Measurements from ENCODE around the gene TMEM222. TPM values are rescaled to one million over a fixed set of nuclear protein-coding genes. Genes with fewer than 3 reads are reported as not detected.

Gene TMEM222
- polyA plus RNA-seq, 1 donor (not counting 4 experiments of a cell fraction or from before 2014, with no cell fraction given) = 23.7 TPM

DNA sequence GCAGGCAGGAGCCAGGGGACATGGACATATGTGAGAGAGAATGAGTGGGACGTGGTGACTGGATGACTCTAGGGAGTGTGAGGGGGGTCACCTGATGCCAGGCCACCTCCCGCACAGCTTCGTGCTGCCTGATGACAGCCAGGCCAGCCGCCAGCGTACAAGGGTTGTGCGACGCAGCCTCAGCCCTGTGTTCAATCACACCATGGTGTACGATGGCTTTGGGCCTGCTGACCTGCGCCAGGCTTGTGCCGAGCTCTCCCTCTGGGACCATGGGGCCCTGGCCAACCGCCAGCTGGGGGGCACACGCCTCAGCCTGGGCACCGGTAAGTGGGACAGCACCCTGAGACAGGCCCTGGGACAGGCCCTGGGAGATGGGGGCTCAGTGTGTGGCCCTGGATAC lies 31.2 kb downstream of the TMEM222 start:
- no peak overlapping the region for H3K4me2 ChIP-seq (ENCODE audit: control insufficient read depth, extremely low read depth, insufficient read depth, low read depth, low read length)
- H4K20me1 ChIP-seq (ENCODE audit: control insufficient read depth, extremely low read depth, insufficient read depth, low read length) = peaks cover 3% of the 10 kb centered on the region
- no peaks in the 10 kb centered on the region for H3K79me2 ChIP-seq (ENCODE audit: control insufficient read depth, insufficient read depth, low read length)
- H3K9ac ChIP-seq (ENCODE audit: control insufficient read depth, extremely low read depth, insufficient read depth, low read length) = no peak overlapping the region
- no peaks in the 10 kb centered on the region for H3K27me3 ChIP-seq (ENCODE audit: control insufficient read depth, extremely low read depth, insufficient read depth, low read length)
- no peak for DNase-seq (ENCODE audit: low read depth, low spot score)
- no peaks in the 10 kb centered on the region for H3K9me3 ChIP-seq (ENCODE audit: control insufficient read depth, low read depth, low read length)
- no peak overlapping the region for H2AFZ ChIP-seq (ENCODE audit: control insufficient read depth, low read length)
- H3K4me3 ChIP-seq (ENCODE audit: control insufficient read depth in 2 of 3, extremely low read depth in 1 of 3, insufficient read depth in 2 of 3, low read depth in 1 of 3, low read length in 3 of 3) = no peak overlapping the region
- dilution Hi-C loops (cut with MboI; ENCODE audit: extremely low pct_ligation_motif_present, low sequenced_read_pairs) = no loop called here
- no peak for TF ChIP-seq EZH2 (IDR thresholded peaks at IDR 0.05; ENCODE audit: low read length)
- TF ChIP-seq, protein P1, sequence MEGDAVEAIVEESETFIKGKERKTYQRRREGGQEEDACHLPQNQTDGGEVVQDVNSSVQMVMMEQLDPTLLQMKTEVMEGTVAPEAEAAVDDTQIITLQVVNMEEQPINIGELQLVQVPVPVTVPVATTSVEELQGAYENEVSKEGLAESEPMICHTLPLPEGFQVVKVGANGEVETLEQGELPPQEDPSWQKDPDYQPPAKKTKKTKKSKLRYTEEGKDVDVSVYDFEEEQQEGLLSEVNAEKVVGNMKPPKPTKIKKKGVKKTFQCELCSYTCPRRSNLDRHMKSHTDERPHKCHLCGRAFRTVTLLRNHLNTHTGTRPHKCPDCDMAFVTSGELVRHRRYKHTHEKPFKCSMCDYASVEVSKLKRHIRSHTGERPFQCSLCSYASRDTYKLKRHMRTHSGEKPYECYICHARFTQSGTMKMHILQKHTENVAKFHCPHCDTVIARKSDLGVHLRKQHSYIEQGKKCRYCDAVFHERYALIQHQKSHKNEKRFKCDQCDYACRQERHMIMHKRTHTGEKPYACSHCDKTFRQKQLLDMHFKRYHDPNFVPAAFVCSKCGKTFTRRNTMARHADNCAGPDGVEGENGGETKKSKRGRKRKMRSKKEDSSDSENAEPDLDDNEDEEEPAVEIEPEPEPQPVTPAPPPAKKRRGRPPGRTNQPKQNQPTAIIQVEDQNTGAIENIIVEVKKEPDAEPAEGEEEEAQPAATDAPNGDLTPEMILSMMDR (optimal IDR thresholded peaks at IDR 0.05 in 1 of 3, IDR thresholded peaks at IDR 0.05 in 1 of 3, conservative IDR thresholded peaks at IDR 0.05 in 1 of 3; ENCODE audit: extremely low read depth in 1 of 3, insufficient read depth in 2 of 3, low read length in 3 of 3) = no peak
- H3K9me1 ChIP-seq (ENCODE audit: control insufficient read depth, extremely low read depth, insufficient read depth, low read length) = no peaks in the 10 kb centered on the region
- H3K4me1 ChIP-seq (ENCODE audit: control insufficient read depth, extremely low read depth, insufficient read depth, low read length) = peaks cover 16% of the 10 kb centered on the region
- FAIRE-seq = no peak
- H3K36me3 ChIP-seq (ENCODE audit: control insufficient read depth in 2 of 2, extremely low read depth in 1 of 2, insufficient read depth in 2 of 2, low read length in 2 of 2) = peaks cover 19 to 20% of the 10 kb centered on the region in 2 experiments
- no peak overlapping the region for H3K27ac ChIP-seq (ENCODE audit: control insufficient read depth, insufficient read depth, low read length)

DNA sequence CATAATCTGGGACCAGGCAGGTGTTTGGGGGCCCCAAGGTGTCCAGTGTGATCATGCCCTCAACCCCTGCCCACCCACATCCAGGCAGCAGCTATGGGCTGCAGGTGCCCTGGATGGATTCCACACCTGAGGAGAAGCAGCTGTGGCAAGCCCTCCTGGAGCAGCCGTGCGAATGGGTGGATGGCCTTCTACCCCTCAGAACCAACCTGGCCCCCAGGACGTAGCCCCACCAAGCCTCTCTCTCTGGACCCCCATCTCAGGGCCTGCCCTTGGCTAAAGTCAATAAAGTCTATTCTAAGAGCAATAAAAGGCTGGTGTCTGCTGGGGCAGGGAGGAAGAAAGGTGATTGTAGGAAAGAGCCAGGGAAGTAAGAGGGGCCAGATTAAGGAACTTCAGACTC lies 31.7 kb downstream of the TMEM222 start:
- dilution Hi-C loops (cut with MboI; ENCODE audit: extremely low pct_ligation_motif_present, low sequenced_read_pairs) = no loop called here
- Histone ChIP-seq H3K9me3 (ENCODE audit: control insufficient read depth, low read depth, low read length) (no peaks in the 10 kb centered on the region), H3K4me1 (ENCODE audit: control insufficient read depth, extremely low read depth, insufficient read depth, low read length) (peaks cover 15% of the 10 kb centered on the region)

More for the DNA sequence above, 31.7 kb downstream of the TMEM222 start:
- no peak overlapping the region for H2AFZ ChIP-seq (ENCODE audit: control insufficient read depth, low read length)
- FAIRE-seq = no peak
- H3K4me2 ChIP-seq (ENCODE audit: control insufficient read depth, extremely low read depth, insufficient read depth, low read depth, low read length) = no peak overlapping the region
- H4K20me1 ChIP-seq (ENCODE audit: control insufficient read depth, extremely low read depth, insufficient read depth, low read length) = peaks cover 3% of the 10 kb centered on the region
- H3K36me3 ChIP-seq (ENCODE audit: control insufficient read depth in 2 of 2, extremely low read depth in 1 of 2, insufficient read depth in 2 of 2, low read length in 2 of 2) = peaks cover 20 to 23% of the 10 kb centered on the region in 2 experiments
- H3K27me3 ChIP-seq (ENCODE audit: control insufficient read depth, extremely low read depth, insufficient read depth, low read length) = no peaks in the 10 kb centered on the region
- no peak for TF ChIP-seq EZH2 (IDR thresholded peaks at IDR 0.05; ENCODE audit: low read length)
- TF ChIP-seq, protein P1 (optimal IDR thresholded peaks at IDR 0.05 in 1 of 3, IDR thresholded peaks at IDR 0.05 in 1 of 3, conservative IDR thresholded peaks at IDR 0.05 in 1 of 3; ENCODE audit: extremely low read depth in 1 of 3, insufficient read depth in 2 of 3, low read length in 3 of 3) = no peak
- no peak overlapping the region for H3K4me3 ChIP-seq (ENCODE audit: control insufficient read depth in 2 of 3, extremely low read depth in 1 of 3, insufficient read depth in 2 of 3, low read depth in 1 of 3, low read length in 3 of 3)
- no peak for DNase-seq (ENCODE audit: low read depth, low spot score)
- H3K9ac ChIP-seq (ENCODE audit: control insufficient read depth, extremely low read depth, insufficient read depth, low read length) = no peak overlapping the region
- no peaks in the 10 kb centered on the region for H3K9me1 ChIP-seq (ENCODE audit: control insufficient read depth, extremely low read depth, insufficient read depth, low read length)
- no peak overlapping the region for H3K27ac ChIP-seq (ENCODE audit: control insufficient read depth, insufficient read depth, low read length)
- no peaks in the 10 kb centered on the region for H3K79me2 ChIP-seq (ENCODE audit: control insufficient read depth, insufficient read depth, low read length)

All from keratinocyte (primary cell).